HG03103 (cell line): ENCODE data around the gene RAET1G.
"Not testable (repeated sequence)": the region's sequence is repeated elsewhere in the genome, so short reads cannot be mapped to it uniquely, and the experiment has no call there.

Experiments
- ATAC-seq: cut with Tn5 transposase; IDR thresholded peaks from one replicate; pipeline ENCODE4 v1.9.1; 2021; ENCODE audit warnings: low read depth; ENCODE audit not compliant: unreplicated experiment

RAET1G gene, protein sequence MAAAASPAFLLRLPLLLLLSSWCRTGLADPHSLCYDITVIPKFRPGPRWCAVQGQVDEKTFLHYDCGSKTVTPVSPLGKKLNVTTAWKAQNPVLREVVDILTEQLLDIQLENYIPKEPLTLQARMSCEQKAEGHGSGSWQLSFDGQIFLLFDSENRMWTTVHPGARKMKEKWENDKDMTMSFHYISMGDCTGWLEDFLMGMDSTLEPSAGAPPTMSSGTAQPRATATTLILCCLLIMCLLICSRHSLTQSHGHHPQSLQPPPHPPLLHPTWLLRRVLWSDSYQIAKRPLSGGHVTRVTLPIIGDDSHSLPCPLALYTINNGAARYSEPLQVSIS

DNA sequence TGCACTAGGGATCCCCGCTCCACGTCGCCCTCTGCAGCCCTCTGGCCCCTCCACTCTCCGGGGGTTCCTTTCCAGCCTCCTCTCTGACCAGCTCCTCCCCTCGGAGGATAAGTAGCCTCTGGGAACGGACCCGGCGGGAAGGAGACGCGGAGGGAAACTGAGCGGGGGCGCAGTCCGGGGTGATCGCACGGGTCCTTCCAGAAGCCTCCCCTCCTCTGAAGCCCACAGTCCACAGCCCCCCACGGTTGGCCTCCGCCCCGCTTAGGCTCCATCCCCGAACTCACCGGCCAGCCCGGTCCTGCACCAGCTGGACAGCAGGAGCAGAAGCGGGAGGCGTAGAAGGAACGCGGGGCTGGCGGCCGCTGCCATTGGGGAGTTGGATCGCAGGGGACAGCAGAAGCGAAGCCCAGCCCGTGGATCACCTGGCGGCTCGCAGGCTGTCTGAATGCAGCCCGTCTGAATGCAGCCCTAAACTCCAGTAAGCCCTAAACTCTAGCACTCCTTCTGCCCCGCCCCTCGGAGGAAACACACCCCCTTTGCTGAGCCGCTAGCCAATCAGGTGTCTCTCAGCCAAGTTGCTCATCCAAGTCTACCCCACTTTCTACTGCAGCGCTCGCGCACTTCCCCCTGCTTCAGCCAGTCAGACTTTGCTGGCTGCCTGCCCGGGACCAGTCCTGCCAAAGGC lies at the start of gene RAET1G:
TSS of gene RAET1G (minus strand) at position 480 of the 685 bp plus-strand sequence. CDS start at position 369, 111 bp downstream.
- ATAC-seq, result peak; percentile 70

DNA sequence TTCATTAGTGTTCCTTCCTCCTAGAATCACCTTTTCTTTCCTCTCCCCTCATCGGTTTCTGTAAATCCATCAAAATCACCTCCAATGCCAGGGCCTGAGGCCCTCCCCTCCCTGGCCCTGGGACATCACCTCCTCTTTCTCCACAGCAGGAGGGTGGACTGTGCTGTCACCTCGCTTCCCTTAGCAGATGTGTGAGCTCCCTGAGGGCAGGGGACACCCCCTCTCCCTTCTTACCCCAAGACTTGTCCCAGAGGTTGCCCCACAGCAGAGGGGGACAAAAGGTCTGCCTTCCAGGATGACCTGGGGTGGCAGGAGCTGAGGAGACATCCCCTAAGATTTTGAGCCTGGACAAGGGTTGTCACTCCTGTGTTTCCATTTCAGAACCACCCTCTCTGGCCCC lies 46.7 kb upstream of the RAET1G start:
- no peak for ATAC-seq

DNA sequence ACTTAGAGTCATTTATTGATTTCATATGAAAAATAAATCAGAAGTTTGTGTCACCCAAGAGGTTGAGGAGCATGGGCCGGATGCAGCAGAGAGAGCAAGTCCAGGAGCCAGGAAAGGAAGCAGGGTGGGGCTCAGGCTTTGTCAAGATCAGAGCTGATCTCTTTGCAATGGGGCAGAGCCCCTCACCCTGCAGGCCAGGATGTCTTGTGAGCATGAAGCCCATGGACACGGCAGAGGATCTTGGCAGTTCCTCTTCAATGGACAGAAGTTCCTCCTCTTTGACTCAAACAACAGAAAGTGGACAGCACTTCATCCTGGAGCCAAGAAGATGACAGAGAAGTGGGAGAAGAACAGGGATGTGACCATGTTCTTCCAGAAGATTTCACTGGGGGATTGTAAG lies 46.0 kb upstream of the RAET1G start:
- not testable (repeated sequence) for ATAC-seq

DNA sequence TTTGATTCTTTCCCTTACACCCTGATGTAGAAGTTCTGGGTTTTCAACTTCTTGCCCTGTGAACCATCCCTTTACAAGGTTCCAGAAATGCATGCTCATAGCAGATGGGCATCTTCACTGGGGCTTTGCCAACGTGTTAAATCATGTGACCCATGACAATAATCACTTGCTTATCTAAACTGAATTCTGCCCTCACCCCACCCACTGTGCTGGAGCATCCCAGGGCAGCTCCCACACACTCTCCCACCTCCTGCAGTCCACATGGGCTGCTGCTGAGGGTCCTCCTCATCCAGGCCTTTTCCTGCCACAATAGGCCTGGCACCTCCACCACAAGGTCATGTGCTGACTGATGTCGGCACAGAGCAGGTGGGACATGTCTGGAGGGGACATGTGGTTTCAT lies 45.1 kb upstream of the RAET1G start:
- ATAC-seq, result not testable (repeated sequence)

DNA sequence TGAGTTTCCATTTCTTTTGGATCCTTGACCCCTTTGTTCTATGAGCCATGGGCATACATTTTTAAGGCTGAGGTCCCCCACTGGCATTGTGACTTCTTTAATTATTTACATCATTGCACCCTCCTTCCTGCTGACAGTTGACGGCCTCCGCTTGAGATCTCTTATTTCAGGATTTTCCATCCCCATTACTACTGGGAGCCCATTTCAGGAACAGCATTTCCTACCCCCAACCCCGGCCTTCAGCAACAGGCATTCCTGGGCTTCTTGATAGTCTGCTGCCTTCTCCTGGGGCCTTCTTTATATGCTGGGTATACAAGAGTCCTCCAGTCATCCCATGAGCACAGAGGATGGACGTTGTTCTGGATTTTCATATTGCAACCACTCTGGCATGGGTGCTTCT lies 44.7 kb upstream of the RAET1G start:
- ATAC-seq, result no peak

DNA sequence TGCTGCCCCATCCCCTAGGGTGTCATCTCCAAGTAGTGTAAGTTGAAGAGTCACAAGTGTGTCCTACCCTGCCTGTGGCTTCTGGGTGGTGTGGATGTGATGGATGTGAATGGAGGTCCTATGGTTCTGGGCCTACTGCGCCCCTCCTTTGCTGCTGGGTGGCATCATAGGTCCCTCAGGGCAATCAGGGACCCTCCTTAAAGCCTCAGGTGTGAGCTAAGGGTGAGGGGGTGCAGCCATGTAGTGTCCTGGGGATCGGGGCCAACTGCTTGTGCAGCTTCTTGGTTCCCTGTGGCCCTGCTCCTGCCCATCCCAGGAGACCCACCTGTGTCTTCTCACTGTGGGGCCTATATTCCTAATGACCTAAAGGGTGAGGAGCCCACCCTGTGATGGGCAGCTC lies 43.4 kb upstream of the RAET1G start:
- not testable (repeated sequence) for ATAC-seq

DNA sequence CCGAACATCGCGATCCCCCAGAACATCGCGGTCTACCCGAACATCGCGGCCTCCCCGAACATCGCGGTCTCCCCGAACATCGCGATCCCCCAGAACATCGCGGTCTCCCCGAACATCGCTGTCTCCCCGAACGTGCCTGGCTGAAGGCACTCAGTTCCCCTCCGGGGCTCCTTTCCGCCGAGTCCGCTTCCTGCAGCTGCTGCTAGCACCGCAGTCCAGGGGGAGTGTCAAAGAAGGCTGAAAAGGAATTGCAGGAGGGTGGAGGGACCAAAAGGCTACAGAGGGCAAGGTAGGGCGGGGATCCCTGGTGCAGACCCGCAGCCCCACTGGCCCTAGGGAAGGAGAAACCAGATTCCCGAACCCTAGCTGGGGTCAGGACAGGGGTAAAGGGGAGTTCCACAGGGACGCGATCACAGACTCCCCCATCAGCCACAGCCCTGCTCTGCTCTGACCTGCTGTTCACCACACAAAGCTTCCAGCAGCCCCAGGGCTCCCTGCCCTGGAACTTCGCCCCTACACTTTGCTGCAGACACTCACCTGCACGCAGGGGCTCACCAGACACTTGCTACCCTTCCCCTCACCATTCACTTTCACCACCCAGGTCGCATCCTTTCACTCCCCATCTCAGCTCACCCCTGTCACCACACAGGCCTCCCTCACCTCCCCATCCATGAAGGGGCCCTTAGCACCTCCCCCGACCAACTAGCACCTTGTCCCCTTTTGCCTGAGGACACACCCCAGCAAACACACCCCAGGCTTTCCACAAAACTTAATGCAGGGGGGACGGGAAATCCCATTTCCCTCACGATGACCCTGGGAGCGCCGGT lies 42.5 kb upstream of the RAET1G start:
- ATAC-seq, result no peak

DNA sequence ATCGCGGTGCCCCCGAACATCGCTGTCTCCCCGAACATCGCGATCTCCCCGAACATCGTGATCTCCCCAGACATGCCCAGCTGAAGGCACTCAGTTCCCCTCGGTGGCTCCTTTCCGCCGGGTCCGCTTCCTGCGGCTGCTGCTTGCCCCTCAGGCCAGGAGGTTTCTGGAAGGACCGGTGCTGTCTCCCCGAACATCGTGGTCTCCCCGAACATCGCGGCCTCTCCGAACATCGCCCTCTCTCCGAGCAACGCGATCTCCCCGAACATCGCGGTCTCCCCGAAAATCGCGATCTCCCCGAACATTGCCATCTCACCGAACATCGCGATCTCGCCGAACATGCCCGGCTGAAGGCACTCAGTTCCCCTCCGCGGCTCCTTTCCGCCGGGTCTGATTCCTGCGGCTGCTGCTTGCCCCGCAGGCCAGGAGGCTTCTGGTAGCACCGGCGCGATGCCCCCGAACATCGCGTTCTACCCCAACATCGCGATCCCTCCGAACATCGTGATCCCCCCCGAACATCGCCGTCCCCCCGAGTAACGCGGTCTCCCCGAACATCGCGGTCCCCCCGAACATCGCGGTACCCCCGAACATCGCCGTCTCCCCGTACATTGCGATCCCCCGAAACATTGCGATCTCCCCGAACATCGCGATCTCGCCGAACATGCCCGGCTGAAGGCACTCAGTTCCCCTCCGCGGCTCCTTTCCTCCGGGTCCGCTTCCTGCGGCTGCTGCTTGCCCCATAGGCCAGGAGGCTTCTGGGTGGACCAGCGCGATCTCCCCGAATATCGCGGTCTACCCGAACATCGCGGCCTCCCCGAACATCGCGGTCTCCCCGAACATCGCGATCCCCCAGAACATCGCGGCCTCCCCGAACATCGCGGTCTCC lies 41.6 kb upstream of the RAET1G start:
- no peak for ATAC-seq

DNA sequence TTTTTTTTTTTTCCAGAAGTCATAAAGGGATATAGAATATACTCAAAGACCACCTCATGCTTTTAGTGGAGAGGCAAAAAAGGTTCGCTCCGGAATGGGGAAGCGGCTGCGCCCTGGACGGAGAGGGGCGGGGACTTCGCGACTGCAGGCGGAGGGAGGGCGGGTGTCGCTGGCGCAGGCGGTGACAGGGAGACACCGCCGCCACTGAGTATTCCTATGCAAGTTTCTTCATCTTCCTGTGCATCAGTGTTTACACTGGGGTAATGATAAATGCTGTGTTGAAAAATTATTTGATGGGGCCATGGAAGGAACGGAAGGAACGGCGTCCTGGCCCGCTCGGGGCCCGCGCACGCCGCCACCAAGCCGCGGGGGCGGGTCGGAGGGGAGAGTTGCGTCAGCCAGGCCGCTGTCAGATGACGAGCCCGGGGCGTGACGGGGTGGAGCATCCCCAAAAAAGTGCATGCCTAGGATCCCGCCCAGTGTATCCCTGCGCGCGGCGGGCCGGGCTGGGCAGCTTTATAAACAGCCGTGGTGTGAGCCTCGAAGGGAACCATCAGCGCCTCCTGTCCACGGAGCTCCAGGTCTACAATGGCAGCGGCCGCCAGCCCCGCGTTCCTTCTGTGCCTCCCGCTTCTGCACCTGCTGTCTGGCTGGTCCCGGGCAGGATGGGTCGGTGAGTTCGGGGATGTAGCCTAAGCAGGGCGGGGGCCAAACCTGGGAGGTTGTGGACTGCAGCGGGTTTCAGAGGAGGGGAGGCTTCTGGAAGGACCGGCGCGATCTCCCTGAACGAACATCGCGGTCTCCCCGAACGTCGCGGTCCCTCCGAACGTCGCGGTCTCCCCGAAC lies 40.8 kb upstream of the RAET1G start, which contains the start of gene ULBP1:
TSS of gene ULBP1 (plus strand) at position 482 of the 846 bp plus-strand sequence. CDS start at position 589, 107 bp downstream.
- ATAC-seq, result peak; percentile 48

DNA sequence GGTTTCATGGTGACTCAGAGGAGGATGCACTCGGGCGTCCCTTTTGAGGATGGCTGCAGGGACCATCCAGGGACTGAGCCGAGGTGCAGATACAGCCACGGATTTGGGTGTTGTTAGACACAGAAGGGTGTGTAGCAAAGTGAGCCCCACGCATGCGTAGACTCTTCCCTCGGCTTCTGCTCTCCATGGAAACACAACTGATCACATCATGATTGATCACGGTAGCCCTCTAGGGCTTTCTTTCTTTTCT lies 40.2 kb upstream of the RAET1G start:
- ATAC-seq, result peak; percentile 30

DNA sequence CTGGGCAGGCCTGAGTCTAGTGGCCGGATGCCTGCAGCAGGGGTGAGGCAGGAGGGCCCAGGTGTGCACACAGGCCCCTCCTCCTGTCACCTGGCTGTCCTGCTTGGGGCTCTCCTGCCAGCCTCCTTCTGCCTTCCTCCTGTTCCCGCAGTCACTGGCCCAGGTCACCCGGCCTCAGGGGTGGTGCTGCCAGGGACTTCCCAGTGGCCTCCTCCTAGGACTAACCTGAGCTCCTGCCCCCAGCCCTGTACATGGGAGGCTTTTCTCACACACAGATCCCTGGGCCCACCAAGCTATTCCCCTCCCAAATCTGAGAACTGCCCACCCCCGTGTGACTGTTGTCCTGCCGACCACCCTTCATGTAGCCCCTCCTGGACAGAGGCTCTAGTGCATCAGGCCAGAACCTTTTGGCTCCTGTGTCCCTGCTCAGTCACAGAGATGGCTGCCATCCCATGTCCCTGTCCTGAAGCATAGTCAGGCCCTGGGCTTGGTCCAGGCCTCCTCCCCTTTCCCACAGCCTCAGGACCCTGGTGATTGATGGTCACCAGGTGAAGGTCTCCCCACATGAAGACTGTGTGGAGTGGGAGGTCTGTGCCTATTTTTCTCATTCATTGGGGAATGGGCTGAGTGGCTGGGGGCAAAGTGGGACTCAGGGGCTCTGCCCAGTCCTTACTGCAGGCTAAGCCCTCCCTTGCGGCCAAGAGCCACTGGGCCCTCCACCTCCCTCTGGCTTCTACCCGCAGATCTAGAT lies 39.7 kb upstream of the RAET1G start:
- no peak for ATAC-seq

DNA sequence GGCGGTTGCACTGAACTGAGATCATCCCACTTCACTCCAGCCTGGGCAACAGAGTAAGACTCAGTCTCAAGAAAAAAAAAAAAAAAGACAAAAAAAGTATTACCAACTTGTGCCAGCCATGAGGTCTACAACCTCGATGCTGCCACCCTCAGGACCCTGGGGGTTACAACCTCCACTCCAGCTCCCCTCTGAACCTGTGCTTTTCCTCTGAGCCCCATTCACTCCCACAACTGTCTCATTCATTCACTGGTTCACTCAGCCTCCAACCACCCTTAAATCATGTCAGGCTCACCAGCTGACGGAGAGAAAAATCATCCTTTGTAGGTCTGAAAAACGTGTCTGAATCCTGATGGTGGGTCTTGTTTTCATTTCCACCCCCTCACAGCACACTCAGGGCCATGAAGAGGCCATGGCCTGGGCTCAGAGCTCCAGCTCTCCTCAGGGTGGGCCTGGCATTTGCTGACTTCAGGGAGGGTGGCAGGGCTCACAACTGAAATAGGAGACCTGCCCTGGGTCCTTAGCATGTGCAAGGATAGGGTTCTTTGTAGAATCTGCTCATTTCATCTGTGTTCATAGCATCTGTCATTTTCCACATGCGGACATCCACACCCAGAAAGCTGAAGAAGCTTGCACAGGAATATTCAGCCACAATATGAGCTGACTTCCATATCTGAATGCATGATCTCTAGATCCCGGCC lies 39.0 kb upstream of the RAET1G start:
- ATAC-seq, result no peak

DNA sequence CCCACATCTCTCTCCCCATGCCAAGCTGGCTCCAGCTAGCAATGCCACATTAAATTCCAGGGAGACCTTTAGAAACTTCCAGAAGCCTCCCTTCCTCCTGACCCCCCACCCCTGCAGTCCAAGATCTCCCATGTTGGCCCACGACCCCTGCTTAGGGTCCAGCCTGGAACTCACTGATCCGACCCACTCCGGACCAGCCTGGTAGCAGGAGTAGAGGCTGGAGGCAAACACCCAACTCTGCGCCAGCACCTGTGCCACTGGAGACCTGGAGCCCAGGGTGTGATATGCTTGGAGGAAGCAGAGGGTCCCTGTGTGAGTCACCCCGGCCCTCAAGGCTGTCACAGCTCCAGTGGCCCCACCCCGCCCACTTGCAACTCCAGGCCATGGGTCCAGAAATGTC lies 37.6 kb upstream of the RAET1G start:
- ATAC-seq, result no peak

DNA sequence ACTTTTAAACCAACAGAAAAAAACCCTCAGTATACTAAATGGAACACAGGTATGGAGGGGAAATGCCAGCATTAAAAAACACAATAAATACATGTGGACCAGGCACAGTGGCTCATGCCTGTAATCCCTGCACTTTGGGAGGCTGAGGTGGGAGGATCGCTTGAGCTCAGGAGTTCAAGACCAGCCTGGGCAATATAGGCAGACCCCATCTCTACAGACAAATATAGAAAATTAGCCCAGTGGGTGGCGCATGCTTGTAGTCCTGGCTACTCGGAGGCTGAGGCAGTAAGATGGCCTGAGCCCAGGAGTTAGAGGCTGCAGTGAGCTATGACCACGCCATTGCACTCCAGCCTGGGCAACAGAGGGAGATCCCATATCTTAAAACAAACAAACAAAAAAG lies 36.9 kb upstream of the RAET1G start:
- not testable (repeated sequence) for ATAC-seq

DNA sequence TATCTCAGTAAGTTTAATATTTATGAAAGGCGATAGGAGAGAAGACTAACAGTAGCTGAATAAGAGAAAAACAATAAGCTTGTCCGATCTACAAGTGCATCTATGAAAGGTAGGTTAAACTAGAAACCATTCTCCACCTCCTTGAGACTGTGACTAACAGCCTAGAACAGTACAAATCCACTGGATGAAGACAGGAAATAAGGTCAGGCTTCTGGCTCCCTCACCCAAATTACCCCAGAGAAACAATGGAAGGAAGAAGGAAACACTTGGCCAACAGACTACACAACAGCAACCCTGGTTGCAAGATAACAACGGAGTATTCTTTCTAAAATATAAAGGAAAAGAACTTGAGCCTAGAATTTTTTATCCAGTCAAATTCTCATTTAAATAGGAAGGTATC lies 35.2 kb upstream of the RAET1G start:
- not testable (repeated sequence) for ATAC-seq

DNA sequence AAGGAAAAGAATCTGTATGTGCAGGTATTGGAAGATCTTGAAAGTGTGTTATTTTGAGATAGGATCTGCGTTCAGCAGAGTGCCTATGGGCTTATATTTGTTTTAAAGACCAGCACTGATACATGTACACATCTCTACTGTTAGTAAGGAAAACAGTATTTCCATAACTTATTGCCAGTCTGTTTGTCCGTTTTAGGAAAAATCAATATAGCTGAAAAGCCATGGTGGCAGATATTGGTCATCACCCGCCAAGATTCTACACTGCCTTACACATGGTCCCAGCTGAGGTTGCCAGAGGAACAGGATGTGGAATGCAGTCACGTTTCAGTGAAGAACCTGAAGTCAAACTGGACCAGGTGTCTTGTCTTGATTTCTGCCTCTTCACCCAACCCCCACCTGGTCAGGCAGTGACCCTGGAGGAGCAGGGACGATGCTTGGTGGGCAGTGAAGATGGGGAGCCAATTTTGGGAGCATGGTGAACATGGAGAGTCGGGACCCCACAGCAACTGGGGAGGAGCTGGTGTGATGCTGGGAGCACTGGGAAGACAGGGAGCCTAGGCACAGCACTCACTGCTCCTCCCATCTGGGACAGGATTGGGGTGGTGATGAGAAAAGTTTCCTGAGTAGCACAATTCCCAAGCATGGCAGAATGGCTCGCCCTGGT lies 32.9 kb upstream of the RAET1G start:
- not testable (repeated sequence) for ATAC-seq

DNA sequence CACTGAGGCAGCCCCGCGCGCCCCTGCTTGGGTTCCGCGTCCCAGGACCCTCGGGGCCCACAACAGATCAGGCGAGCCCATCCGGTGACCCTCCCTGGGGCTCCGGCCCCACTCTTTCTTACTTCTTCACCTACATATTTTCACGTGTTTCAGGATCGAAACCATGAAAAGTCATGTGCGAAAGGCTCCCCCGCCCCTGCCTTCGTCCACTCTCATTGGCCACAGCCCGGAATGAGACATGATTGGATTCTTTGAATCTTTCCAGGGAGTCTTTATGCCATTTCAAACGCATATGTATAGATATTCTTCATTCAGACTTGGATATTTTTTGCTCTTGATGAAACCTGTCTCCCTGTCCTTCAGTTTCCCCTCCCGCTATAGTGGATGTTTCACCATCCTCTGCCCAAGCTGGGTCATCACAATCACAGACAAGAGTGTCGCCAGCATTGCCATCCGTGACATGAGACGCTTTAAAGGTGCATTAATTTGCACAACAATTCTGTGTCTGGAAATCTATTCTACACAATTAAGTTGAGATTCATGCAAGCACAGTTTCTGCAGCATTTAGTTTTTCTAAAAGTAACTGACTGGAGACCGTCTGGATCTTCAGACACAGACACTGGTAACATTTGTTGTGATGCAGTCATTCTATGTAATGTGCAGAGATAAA lies 32.2 kb upstream of the RAET1G start:
- ATAC-seq, result not testable (repeated sequence)
